ENCODE results near the gene ITSN1.

ITSN1 gene

GRCh38 chr21:33844890-33845205 lies 202.5 kb downstream of the ITSN1 start:
- no peak overlapping the region for H3K4me3 ChIP-seq (ENCODE audit: low read depth, low read length)
- POLR2A ChIA-PET = no interaction called here
- TF ChIP-seq CTCF (IDR thresholded peaks at IDR 0.05; ENCODE audit: insufficient read depth, low read length, missing control alignments) = no peak
- no peak for DNase-seq (ENCODE audit: low read depth, low spot score)
- CTCF ChIA-PET = no interaction called here

GRCh38 chr21:33846141-33846540 lies 203.8 kb downstream of the ITSN1 start:
- DNase-seq (ENCODE audit: low read depth, low spot score) = no peak
- ChIA-PET CTCF (no interaction called here), POLR2A (no interaction called here)
- no peak for TF ChIP-seq CTCF (IDR thresholded peaks at IDR 0.05; ENCODE audit: insufficient read depth, low read length, missing control alignments)
- no peak overlapping the region for H3K4me3 ChIP-seq (ENCODE audit: low read depth, low read length)

GRCh38 chr21:33847588-33848248 lies 205.4 kb downstream of the ITSN1 start:
- no peak for DNase-seq (ENCODE audit: low read depth, low spot score)
- no peak overlapping the region for H3K4me3 ChIP-seq (ENCODE audit: low read depth, low read length)
- ChIA-PET CTCF (no interaction called here), POLR2A (no interaction called here)
- no peak for TF ChIP-seq CTCF (IDR thresholded peaks at IDR 0.05; ENCODE audit: insufficient read depth, low read length, missing control alignments)

GRCh38 chr21:33848249-33848953 lies 206.1 kb downstream of the ITSN1 start:
- ChIA-PET POLR2A (no interaction called here), CTCF (no interaction called here)
- no peak overlapping the region for H3K4me3 ChIP-seq (ENCODE audit: low read depth, low read length)
- no peak for DNase-seq (ENCODE audit: low read depth, low spot score)
- TF ChIP-seq CTCF (IDR thresholded peaks at IDR 0.05; ENCODE audit: insufficient read depth, low read length, missing control alignments) = no peak

GRCh38 chr21:33849834-33850233 lies 207.5 kb downstream of the ITSN1 start:
- ChIA-PET CTCF (interaction anchor here (1.1 to 1.3 kb wide), 2 partner anchors 33 to 45 kb away, joined by 3 to 6 read pairs; no protein-coding TSS in a partner anchor), POLR2A (no interaction called here)
- H3K4me3 ChIP-seq (ENCODE audit: low read depth, low read length) = no peak overlapping the region
- DNase-seq (ENCODE audit: low read depth, low spot score) = no peak
- no peak for TF ChIP-seq CTCF (IDR thresholded peaks at IDR 0.05; ENCODE audit: insufficient read depth, low read length, missing control alignments)

GRCh38 chr21:33850401-33850800 lies 208.1 kb downstream of the ITSN1 start:
- no peak for DNase-seq (ENCODE audit: low read depth, low spot score)
- ChIA-PET CTCF (interaction anchor here (1.1 kb wide), 1 partner anchor 45 kb away, joined by 6 read pairs; no protein-coding TSS in a partner anchor), POLR2A (no interaction called here)
- H3K4me3 ChIP-seq (ENCODE audit: low read depth, low read length) = no peak overlapping the region
- no peak for TF ChIP-seq CTCF (IDR thresholded peaks at IDR 0.05; ENCODE audit: insufficient read depth, low read length, missing control alignments)

Measured in AG04449 (cell line).